Osteoblast (primary cell): ENCODE results near the gene MEIS3. TPM values are rescaled to one million over a fixed set of nuclear protein-coding genes. Genes with fewer than 3 reads are reported as not detected.
A peak's percentile ranks its signal among the peaks of the same experiment; 100 is the strongest.

Source experiments
- DNase-seq: peaks from one replicate; pipeline ENCODE4 v3.0.0; 2011; ENCODE audit warnings: low spot score, mixed read lengths; ENCODE audit not compliant: insufficient read length; ENCODE audit errors: missing footprints
- H2AFZ ChIP-seq: 2 replicates; pipeline ENCODE4 v1.6.0; 2011; ENCODE audit warnings: mild to moderate bottlenecking, low read length
- H3K27ac ChIP-seq: 2 replicates; pipeline ENCODE4 v1.5.1; 2011; ENCODE audit warnings: mild to moderate bottlenecking, low read depth, low read length, moderate library complexity
- H3K27me3 ChIP-seq: 2 replicates; pipeline ENCODE4 v1.6.0; 2012; ENCODE audit warnings: mild to moderate bottlenecking, control low read depth, inconsistent platforms, low read length, moderate library complexity; ENCODE audit not compliant: insufficient read depth
- H3K36me3 ChIP-seq: 2 replicates; pipeline ENCODE4 v1.5.1; 2011; ENCODE audit warnings: mild to moderate bottlenecking, low read length, control low read depth, moderate library complexity; ENCODE audit not compliant: insufficient read depth
- H3K4me1 ChIP-seq: 2 replicates; pipeline ENCODE4 v1.5.1; 2011; ENCODE audit warnings: mild to moderate bottlenecking, low read length, control low read depth, moderate library complexity; ENCODE audit not compliant: insufficient read depth
- H3K4me2 ChIP-seq: 2 replicates; pipeline ENCODE4 v1.6.0; 2011; ENCODE audit warnings: mild to moderate bottlenecking, low read length; ENCODE audit not compliant: insufficient read depth
- H3K4me3 ChIP-seq: fragments of 200-600 bp; sonication (generic); 3 replicates; pipeline ENCODE4 v1.5.1; 2012; ENCODE audit warnings: mild to moderate bottlenecking, low read length, inconsistent platforms; ENCODE audit not compliant: insufficient read depth
- H3K79me2 ChIP-seq: 2 replicates; pipeline ENCODE4 v1.6.0; 2012; ENCODE audit warnings: mild to moderate bottlenecking, low read length, control low read depth, inconsistent platforms; ENCODE audit not compliant: insufficient read depth
- H3K9me3 ChIP-seq: 2 replicates; pipeline ENCODE4 v1.5.1; 2011; ENCODE audit warnings: low read depth, low read length, control low read depth
- H4K20me1 ChIP-seq: 2 replicates; pipeline ENCODE4 v1.6.0; 2012; ENCODE audit warnings: mild to moderate bottlenecking, low read length, control low read depth; ENCODE audit not compliant: insufficient read depth
- CTCF ChIP-seq: IDR thresholded peaks from 2 replicates; pipeline ENCODE4 v1.5.1; 2011; ENCODE audit warnings: mild to moderate bottlenecking, low read depth, low read length, moderate library complexity; ENCODE audit errors: extremely low read depth
- total RNA-seq: library from RNA; depleted of rRNA; stranded (reverse); fragments of >200 nt; gene quantifications from 2 replicates; pipeline ENCODE4 v1.2.3, GENCODE V29; 2012

The MEIS3 gene
- total RNA-seq, 1 donor: 8.3 TPM

GRCh38 chr19:47418692-47419029 is 666 bp downstream of the MEIS3 start:
- H2AFZ ChIP-seq: no peak overlapping the region
- H3K9me3 ChIP-seq: no peaks in the 10 kb centered on the region
- H3K4me2 ChIP-seq: no peak overlapping the region
- no peaks in the 10 kb centered on the region for H3K36me3 ChIP-seq
- H3K4me1 ChIP-seq: peaks cover 4% of the 10 kb centered on the region
- H4K20me1 ChIP-seq: no peaks in the 10 kb centered on the region
- no peak overlapping the region for H3K27ac ChIP-seq
- no peaks in the 10 kb centered on the region for H3K79me2 ChIP-seq
- DNase-seq: no peak
- peak overlapping the region; percentile 28 for H3K4me3 ChIP-seq
- H3K27me3 ChIP-seq: peaks cover 60% of the 10 kb centered on the region
- TF ChIP-seq CTCF: no peak

- no peaks in the 10 kb centered on the region for H4K20me1 ChIP-seq
- DNase-seq: peak; percentile 76
- H3K4me1 ChIP-seq: peaks cover 4% of the 10 kb centered on the region
- no peak overlapping the region for H3K4me3 ChIP-seq
- TF ChIP-seq CTCF: no peak
- H3K79me2 ChIP-seq: no peaks in the 10 kb centered on the region
- no peaks in the 10 kb centered on the region for H3K9me3 ChIP-seq
- H3K27me3 ChIP-seq: peaks cover 54% of the 10 kb centered on the region
- H3K4me2 ChIP-seq: no peak overlapping the region
- H2AFZ ChIP-seq: no peak overlapping the region
- H3K36me3 ChIP-seq: no peaks in the 10 kb centered on the region
- no peak overlapping the region for H3K27ac ChIP-seq
Measured at GRCh38 chr19:47417746-47418691, 1.3 kb downstream of the MEIS3 start.

DNA sequence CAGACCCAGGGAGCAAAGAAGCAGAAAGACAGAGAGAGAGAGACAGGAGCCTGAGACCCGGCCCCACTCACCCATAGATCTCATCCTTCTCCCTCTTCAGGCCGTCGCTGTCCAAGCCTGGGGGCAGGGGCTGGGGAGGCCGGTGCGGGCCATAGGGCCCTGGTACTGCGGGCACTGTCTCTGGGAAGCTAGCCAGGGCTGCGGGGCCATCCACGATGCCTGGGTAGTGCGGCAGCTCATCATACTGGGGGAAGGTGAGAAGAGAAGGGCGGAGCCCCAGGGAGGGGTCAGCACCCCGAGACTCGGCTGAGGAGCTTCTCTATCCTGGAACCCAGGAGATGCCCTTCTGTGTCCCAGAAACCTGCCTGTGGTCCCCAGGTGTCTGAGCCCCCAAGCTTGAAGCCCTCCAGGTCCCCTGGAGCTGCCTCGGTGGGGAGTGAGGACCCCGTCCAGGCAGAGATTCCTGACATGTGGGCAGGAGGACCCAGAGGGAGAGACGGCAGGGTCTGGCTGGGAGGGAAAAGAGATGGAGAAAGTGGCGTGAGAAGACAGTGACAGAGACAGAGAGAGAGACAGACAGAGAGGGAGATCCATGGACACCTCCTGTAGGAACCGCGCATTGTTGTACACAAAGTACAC is 2.1 kb downstream of the MEIS3 start:
- no peak for TF ChIP-seq CTCF
- no peak overlapping the region for H3K4me3 ChIP-seq
- no peak overlapping the region for H2AFZ ChIP-seq
- peaks cover 4% of the 10 kb centered on the region for H3K4me1 ChIP-seq
- no peak overlapping the region for H3K4me2 ChIP-seq
- no peaks in the 10 kb centered on the region for H3K36me3 ChIP-seq
- H3K79me2 ChIP-seq: no peaks in the 10 kb centered on the region
- H3K27ac ChIP-seq: no peak overlapping the region
- H4K20me1 ChIP-seq: no peaks in the 10 kb centered on the region
- H3K27me3 ChIP-seq: peaks cover 46% of the 10 kb centered on the region
- H3K9me3 ChIP-seq: no peaks in the 10 kb centered on the region
- peak; percentile 90 for DNase-seq

GRCh38 chr19:47416643-47416985 is 2.7 kb downstream of the MEIS3 start:
- no peaks in the 10 kb centered on the region for H4K20me1 ChIP-seq
- DNase-seq: no peak
- TF ChIP-seq CTCF: no peak
- no peak overlapping the region for H3K27ac ChIP-seq
- H3K4me1 ChIP-seq: peaks cover 3% of the 10 kb centered on the region
- H3K36me3 ChIP-seq: no peaks in the 10 kb centered on the region
- no peak overlapping the region for H3K4me3 ChIP-seq
- H3K79me2 ChIP-seq: no peaks in the 10 kb centered on the region
- H3K4me2 ChIP-seq: no peak overlapping the region
- no peaks in the 10 kb centered on the region for H3K9me3 ChIP-seq
- H3K27me3 ChIP-seq: peaks cover 42% of the 10 kb centered on the region
- H2AFZ ChIP-seq: no peak overlapping the region
